ENCODE results near the gene NAALADL2.

Gene NAALADL2

GRCh38 chr3:175383371-175383770 lies 524.2 kb downstream of the NAALADL2 start:
- no peak overlapping the region for H3K27ac Mint-ChIP-seq
- no peaks in the 10 kb centered on the region for H3K27me3 Mint-ChIP-seq
- H3K9me3 Mint-ChIP-seq, result no peaks in the 10 kb centered on the region
- H3K4me3 Mint-ChIP-seq, result no peak overlapping the region
- H3K4me1 Mint-ChIP-seq (ENCODE audit: low read depth), result no peaks in the 10 kb centered on the region
- H3K36me3 Mint-ChIP-seq (ENCODE audit: low read depth), result no peaks in the 10 kb centered on the region

GRCh38 chr3:175383813-175384212 lies 524.7 kb downstream of the NAALADL2 start:
- H3K27ac Mint-ChIP-seq, result no peak overlapping the region
- no peaks in the 10 kb centered on the region for H3K9me3 Mint-ChIP-seq
- H3K27me3 Mint-ChIP-seq, result no peaks in the 10 kb centered on the region
- no peak overlapping the region for H3K4me3 Mint-ChIP-seq
- no peaks in the 10 kb centered on the region for H3K4me1 Mint-ChIP-seq (ENCODE audit: low read depth)
- H3K36me3 Mint-ChIP-seq (ENCODE audit: low read depth), result no peaks in the 10 kb centered on the region

GRCh38 chr3:175384569-175384968 lies 525.4 kb downstream of the NAALADL2 start:
- Mint-ChIP-seq H3K4me3 (no peak overlapping the region), H3K36me3 (ENCODE audit: low read depth) (no peaks in the 10 kb centered on the region), H3K27me3 (no peaks in the 10 kb centered on the region), H3K9me3 (no peaks in the 10 kb centered on the region), H3K27ac (no peak overlapping the region), H3K4me1 (ENCODE audit: low read depth) (no peaks in the 10 kb centered on the region)

GRCh38 chr3:175386630-175387029 lies 527.5 kb downstream of the NAALADL2 start:
- H3K27me3 Mint-ChIP-seq, result no peaks in the 10 kb centered on the region
- no peaks in the 10 kb centered on the region for H3K36me3 Mint-ChIP-seq (ENCODE audit: low read depth)
- no peak overlapping the region for H3K4me3 Mint-ChIP-seq
- H3K4me1 Mint-ChIP-seq (ENCODE audit: low read depth), result no peaks in the 10 kb centered on the region
- H3K9me3 Mint-ChIP-seq, result no peaks in the 10 kb centered on the region
- no peak overlapping the region for H3K27ac Mint-ChIP-seq

GRCh38 chr3:175389560-175389959 lies 530.4 kb downstream of the NAALADL2 start:
- Mint-ChIP-seq H3K4me3 (no peak overlapping the region), H3K27me3 (no peaks in the 10 kb centered on the region), H3K9me3 (no peaks in the 10 kb centered on the region), H3K36me3 (ENCODE audit: low read depth) (no peaks in the 10 kb centered on the region), H3K27ac (no peak overlapping the region), H3K4me1 (ENCODE audit: low read depth) (no peaks in the 10 kb centered on the region)

GRCh38 chr3:175391601-175392000 lies 532.5 kb downstream of the NAALADL2 start:
- Mint-ChIP-seq H3K27ac (no peak overlapping the region), H3K9me3 (no peaks in the 10 kb centered on the region), H3K4me3 (no peak overlapping the region), H3K4me1 (ENCODE audit: low read depth) (no peaks in the 10 kb centered on the region), H3K36me3 (ENCODE audit: low read depth) (no peaks in the 10 kb centered on the region), H3K27me3 (no peaks in the 10 kb centered on the region)

- Mint-ChIP-seq H3K9me3 (no peaks in the 10 kb centered on the region), H3K4me3 (no peak overlapping the region), H3K27ac (no peak overlapping the region), H3K36me3 (ENCODE audit: low read depth) (no peaks in the 10 kb centered on the region), H3K4me1 (ENCODE audit: low read depth) (no peaks in the 10 kb centered on the region), H3K27me3 (no peaks in the 10 kb centered on the region)
These were observed 533.5 kb downstream of the NAALADL2 start for GRCh38 chr3:175392653-175393052.

- no peak overlapping the region for H3K4me3 Mint-ChIP-seq
- no peaks in the 10 kb centered on the region for H3K4me1 Mint-ChIP-seq (ENCODE audit: low read depth)
- no peak overlapping the region for H3K27ac Mint-ChIP-seq
- H3K27me3 Mint-ChIP-seq, result no peaks in the 10 kb centered on the region
- H3K36me3 Mint-ChIP-seq (ENCODE audit: low read depth), result no peaks in the 10 kb centered on the region
- H3K9me3 Mint-ChIP-seq, result peaks cover 5% of the 10 kb centered on the region
These were observed 538.2 kb downstream of the NAALADL2 start for GRCh38 chr3:175397372-175397771.

GRCh38 chr3:175398676-175399075 lies 539.5 kb downstream of the NAALADL2 start:
- H3K9me3 Mint-ChIP-seq, result peaks cover 5% of the 10 kb centered on the region
- no peaks in the 10 kb centered on the region for H3K4me1 Mint-ChIP-seq (ENCODE audit: low read depth)
- no peaks in the 10 kb centered on the region for H3K27me3 Mint-ChIP-seq
- no peak overlapping the region for H3K4me3 Mint-ChIP-seq
- H3K36me3 Mint-ChIP-seq (ENCODE audit: low read depth), result no peaks in the 10 kb centered on the region
- no peak overlapping the region for H3K27ac Mint-ChIP-seq

- no peaks in the 10 kb centered on the region for H3K36me3 Mint-ChIP-seq (ENCODE audit: low read depth)
These were observed 540.2 kb downstream of the NAALADL2 start for GRCh38 chr3:175399156-175399840.

GRCh38 chr3:175404027-175404426 lies 544.9 kb downstream of the NAALADL2 start:
- H3K9me3 Mint-ChIP-seq, result no peaks in the 10 kb centered on the region
- no peak overlapping the region for H3K27ac Mint-ChIP-seq

More at GRCh38 chr3:175399156-175399840, 540.2 kb downstream of the NAALADL2 start:
- Mint-ChIP-seq H3K27ac (no peak overlapping the region), H3K9me3 (peaks cover 5% of the 10 kb centered on the region), H3K27me3 (no peaks in the 10 kb centered on the region), H3K4me3 (no peak overlapping the region), H3K4me1 (ENCODE audit: low read depth) (no peaks in the 10 kb centered on the region)

GRCh38 chr3:175404621-175405020 lies 545.5 kb downstream of the NAALADL2 start:
- no peak overlapping the region for H3K4me3 Mint-ChIP-seq
- no peaks in the 10 kb centered on the region for H3K36me3 Mint-ChIP-seq (ENCODE audit: low read depth)
- no peaks in the 10 kb centered on the region for H3K9me3 Mint-ChIP-seq
- H3K27me3 Mint-ChIP-seq, result no peaks in the 10 kb centered on the region
- H3K27ac Mint-ChIP-seq, result no peak overlapping the region
- no peaks in the 10 kb centered on the region for H3K4me1 Mint-ChIP-seq (ENCODE audit: low read depth)

More at GRCh38 chr3:175404027-175404426, 544.9 kb downstream of the NAALADL2 start:
- no peak overlapping the region for H3K4me3 Mint-ChIP-seq
- no peaks in the 10 kb centered on the region for H3K27me3 Mint-ChIP-seq
- H3K4me1 Mint-ChIP-seq (ENCODE audit: low read depth), result no peaks in the 10 kb centered on the region
- H3K36me3 Mint-ChIP-seq (ENCODE audit: low read depth), result no peaks in the 10 kb centered on the region

GRCh38 chr3:175410251-175410650 lies 551.1 kb downstream of the NAALADL2 start:
- no peaks in the 10 kb centered on the region for H3K36me3 Mint-ChIP-seq (ENCODE audit: low read depth)
- H3K4me3 Mint-ChIP-seq, result no peak overlapping the region
- no peaks in the 10 kb centered on the region for H3K27me3 Mint-ChIP-seq
- H3K27ac Mint-ChIP-seq, result no peak overlapping the region
- peaks cover 5% of the 10 kb centered on the region for H3K9me3 Mint-ChIP-seq
- H3K4me1 Mint-ChIP-seq (ENCODE audit: low read depth), result no peaks in the 10 kb centered on the region

- H3K4me1 Mint-ChIP-seq (ENCODE audit: low read depth), result no peaks in the 10 kb centered on the region
These were observed 552.3 kb downstream of the NAALADL2 start for GRCh38 chr3:175411405-175411804.

GRCh38 chr3:175411946-175412345 lies 552.8 kb downstream of the NAALADL2 start:
- Mint-ChIP-seq H3K36me3 (ENCODE audit: low read depth) (no peaks in the 10 kb centered on the region), H3K4me1 (ENCODE audit: low read depth) (no peaks in the 10 kb centered on the region), H3K4me3 (no peak overlapping the region), H3K9me3 (peaks cover 5% of the 10 kb centered on the region), H3K27ac (no peak overlapping the region), H3K27me3 (no peaks in the 10 kb centered on the region)

More at GRCh38 chr3:175411405-175411804, 552.3 kb downstream of the NAALADL2 start:
- H3K27ac Mint-ChIP-seq, result no peak overlapping the region
- H3K4me3 Mint-ChIP-seq, result no peak overlapping the region
- H3K9me3 Mint-ChIP-seq, result peaks cover 5% of the 10 kb centered on the region
- H3K27me3 Mint-ChIP-seq, result no peaks in the 10 kb centered on the region
- no peaks in the 10 kb centered on the region for H3K36me3 Mint-ChIP-seq (ENCODE audit: low read depth)

GRCh38 chr3:175413926-175414325 lies 554.8 kb downstream of the NAALADL2 start:
- Mint-ChIP-seq H3K27ac (no peak overlapping the region), H3K4me1 (ENCODE audit: low read depth) (no peaks in the 10 kb centered on the region), H3K4me3 (no peak overlapping the region), H3K36me3 (ENCODE audit: low read depth) (no peaks in the 10 kb centered on the region), H3K9me3 (peaks cover 5% of the 10 kb centered on the region), H3K27me3 (no peaks in the 10 kb centered on the region)

All from stimulated activated naive CD8-positive, alpha-beta T cell treated with anti-CD3 and anti-CD28 coated beads, Interleukin-15, Interleukin-2, amounts not matched to agents 100 ng/mL and 50 ng/mL, for 24 hours (primary cell).